ENCODE data around the gene MERTK.
A peak's percentile ranks its signal among the peaks of the same experiment; 100 is the strongest.
"Not testable (repeated sequence)": the region's sequence is repeated elsewhere in the genome, so short reads cannot be mapped to it uniquely, and the experiment has no call there.

MERTK gene

DNA sequence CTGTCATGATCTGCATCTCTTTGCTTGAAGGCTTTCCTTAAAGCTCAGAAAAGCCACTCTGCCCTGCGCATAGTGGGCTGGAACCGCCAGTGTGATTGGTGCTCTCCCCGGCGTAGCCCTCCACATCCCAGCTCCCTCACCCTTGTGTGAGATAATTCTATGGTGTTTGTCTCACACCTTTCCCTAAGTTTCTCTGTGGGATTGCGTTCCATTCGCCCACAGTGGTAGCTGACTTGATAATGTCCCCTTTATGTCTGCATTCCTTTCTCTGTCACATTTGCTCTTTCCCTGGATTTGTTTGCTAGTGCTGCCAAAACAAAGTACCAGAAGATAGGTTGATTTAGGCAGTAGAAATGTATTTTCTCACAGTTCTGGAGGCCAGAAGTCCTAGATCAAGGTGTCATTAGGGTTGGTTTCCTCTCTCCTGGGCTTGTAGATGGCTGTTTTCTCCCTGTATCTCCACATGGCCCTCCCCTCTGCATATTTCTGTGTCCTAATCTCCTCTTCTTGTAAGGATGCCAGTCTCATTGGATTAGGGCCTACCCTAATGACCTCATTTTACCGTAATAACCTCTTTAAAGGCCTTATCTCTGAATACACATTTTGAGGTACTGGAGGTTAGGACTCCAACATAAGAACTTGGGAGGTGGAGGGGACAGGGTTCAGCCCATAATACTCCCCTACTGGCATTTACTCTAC, 149.3 kb downstream of the MERTK start:
- DNase-seq (ENCODE audit: low spot score): peak; percentile 77

- DNase-seq (ENCODE audit: low spot score): no peak
Observed at GRCh38 chr2:112048236-112048592, 149.8 kb downstream of the MERTK start.

DNA sequence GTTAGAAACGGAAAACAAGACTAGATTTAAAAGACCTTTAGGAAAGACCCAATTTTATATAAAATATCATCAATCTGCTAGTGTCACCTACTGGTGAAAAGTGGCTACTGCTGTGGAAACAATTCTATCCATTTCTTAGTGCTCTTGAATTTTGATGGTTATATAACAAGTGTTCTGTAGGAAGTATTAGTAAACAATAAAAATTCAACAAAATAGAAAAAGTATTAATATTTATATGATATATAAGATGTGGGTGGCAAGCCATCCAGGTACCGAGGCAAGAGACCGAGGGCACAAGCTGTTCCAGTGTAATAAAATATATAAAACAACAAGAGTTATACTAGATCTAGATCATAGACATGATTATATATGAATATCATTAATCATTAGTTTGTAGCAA, 150.5 kb downstream of the MERTK start:
- DNase-seq (ENCODE audit: low spot score): peak; percentile 67

DNA sequence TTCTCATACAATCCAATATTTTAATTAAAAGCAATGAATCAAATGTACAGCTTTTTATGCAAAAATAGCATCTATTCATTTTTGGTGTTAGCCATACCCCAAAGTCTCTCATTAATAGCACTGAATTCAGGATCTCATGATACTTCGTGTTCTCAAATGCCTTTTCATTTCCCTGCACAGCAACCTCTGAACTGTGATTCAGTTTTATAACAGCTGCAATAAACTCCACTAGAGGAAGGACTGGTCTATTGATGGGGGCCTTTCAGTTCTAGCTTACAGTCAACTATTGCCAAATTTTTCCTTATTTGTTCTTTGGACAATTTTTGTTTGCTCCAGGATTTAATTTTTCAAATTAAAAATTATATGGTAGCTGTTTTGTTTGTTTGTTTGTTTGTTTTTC, 151.9 kb downstream of the MERTK start:
- no peak for DNase-seq (ENCODE audit: low spot score)

DNA sequence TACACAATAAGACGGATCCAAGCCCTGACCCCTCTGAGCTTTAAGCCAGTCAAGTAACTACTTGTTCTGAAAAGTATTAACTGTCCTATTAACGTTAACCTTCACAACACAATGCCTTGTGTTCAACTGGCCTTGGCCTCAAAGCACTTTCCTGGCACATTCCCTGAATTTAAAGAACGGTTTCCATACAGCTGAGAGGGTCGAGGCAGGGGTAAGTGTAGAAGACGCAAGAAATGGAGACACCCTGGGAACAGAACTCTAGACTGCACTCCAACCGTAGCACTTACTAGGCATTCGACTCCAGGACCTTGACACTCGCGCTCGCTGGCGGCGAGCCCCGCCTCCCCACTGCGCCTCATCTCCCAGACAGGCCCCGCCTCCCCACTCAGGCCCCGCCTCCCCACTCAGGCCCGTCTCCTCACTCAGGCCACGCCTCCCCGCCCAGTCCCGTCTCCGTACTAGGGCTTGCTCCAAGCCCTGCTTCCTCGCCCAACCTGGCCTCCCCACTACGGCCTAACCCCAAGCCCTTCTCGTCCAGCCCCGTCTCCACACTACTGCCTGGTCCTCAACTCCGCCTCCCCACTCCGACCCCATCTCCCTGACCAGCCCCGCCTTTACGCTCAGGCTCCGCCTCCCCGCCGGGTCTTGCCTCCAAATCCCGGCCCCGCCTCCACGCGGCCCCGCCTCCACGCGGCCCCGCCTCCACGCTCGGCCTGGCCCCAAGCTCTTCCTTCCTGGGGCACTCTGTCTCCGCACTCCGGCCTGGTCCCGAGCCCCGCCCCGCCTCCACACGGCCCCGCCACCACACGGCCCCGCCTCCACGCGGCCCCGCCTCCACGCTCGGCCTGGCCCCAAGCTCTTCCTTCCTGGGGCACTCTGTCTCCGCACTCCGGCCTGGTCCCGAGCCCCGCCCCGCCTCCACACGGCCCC, 155.8 kb downstream of the MERTK start:
- DNase-seq (ENCODE audit: low spot score): peak; percentile 97

DNA sequence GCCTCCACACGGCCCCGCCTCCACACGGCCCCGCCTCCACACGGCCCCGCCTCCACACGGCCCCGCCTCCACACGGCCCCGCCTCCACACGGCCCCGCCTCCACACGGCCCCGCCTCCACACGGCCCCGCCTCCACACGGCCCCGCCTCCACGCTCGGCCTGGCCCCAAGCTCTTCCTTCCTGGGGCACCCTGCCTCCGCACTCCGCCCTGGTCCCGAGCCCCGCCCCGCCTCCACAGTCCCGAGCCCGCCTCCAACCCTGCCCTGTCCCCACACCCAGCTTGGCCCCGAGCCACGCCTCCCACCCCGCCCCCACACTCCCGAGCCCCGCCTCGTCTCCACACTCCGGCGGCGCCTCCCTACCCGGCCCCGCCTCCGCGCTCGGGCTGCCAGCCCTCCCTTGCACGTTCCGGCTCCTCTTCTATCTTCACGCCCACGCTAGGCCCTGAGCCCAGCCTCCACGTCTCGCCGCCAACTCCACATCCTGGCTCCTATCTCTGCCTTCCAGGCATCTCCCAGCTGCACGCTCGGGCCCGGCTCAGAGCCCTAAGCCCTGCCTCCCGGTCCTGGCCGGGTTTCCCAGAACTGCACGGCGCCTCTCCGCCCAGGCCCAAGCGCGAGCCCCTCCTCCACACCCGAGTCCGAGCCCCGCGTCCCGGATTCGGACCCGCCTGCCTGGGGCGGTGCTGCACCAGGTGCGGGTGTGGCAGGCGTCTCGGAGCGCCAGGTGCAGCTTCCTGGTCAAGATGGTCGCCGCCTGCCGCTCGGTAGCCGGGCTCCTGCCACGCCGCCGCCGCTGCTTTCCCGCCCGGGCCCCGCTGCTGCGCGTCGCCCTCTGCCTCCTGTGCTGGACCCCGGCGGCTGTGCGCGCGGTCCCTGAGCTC, 156.7 kb downstream of the MERTK start, which contains the start of gene TMEM87B:
Gene TMEM87B, plus strand, starts transcription at position 423 of the 883 bp plus-strand sequence. Its CDS starts 323 bp downstream, at position 746.
- peak; percentile 98 for DNase-seq (ENCODE audit: low spot score)

GRCh38 chr2:112055730-112056625, 157.6 kb downstream of the MERTK start:
- DNase-seq (ENCODE audit: low spot score): peak; percentile 33

- DNase-seq (ENCODE audit: low spot score): no peak
Observed at GRCh38 chr2:112056626-112056987, 158.2 kb downstream of the MERTK start.

GRCh38 chr2:112059671-112060070, 161.3 kb downstream of the MERTK start:
- DNase-seq (ENCODE audit: low spot score): no peak

GRCh38 chr2:112061299-112061698, 162.9 kb downstream of the MERTK start:
- DNase-seq (ENCODE audit: low spot score): no peak

DNA sequence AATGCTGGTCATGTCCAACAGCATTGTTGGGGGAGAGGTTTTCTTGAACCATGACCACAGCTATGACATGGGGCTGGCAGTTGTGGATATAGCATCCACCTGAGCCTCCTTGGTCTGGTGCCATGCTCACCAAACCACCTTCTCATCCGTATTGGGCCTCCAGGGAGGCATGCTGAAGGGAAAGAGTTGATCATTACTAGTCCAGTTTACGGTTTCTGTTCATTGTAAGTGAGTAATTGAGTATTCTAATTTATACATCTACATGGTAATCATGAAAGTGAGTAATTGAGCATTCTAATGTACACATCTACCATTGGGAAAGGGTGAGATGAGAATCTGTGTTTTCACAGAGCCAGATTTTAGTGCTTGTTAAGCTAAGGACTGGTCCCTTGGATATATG, 163.4 kb downstream of the MERTK start:
- DNase-seq (ENCODE audit: low spot score): no peak

GRCh38 chr2:112062894-112063293, 164.5 kb downstream of the MERTK start:
- DNase-seq (ENCODE audit: low spot score): no peak

DNA sequence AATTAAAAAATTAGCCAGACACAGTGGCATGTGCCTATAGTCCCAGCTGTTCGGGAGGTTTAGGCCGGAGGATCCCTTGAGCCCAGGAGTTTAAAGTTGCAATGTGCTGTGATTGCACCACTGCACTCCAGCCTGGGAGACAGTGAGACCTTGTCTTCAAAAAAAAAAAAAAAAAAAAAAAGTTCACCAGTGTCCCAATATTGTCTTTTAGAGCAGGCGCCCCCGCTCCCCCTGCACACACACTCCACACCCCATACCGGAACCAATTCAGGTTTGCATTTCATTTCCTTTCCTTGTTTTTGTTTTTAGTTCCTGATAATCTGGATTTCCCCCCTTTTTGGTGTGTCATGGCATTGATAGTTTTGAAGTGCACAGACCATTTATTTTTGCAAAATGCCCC, 167.1 kb downstream of the MERTK start:
- DNase-seq (ENCODE audit: low spot score): no peak

GRCh38 chr2:112065966-112066365, 167.6 kb downstream of the MERTK start:
- no peak for DNase-seq (ENCODE audit: low spot score)

DNA sequence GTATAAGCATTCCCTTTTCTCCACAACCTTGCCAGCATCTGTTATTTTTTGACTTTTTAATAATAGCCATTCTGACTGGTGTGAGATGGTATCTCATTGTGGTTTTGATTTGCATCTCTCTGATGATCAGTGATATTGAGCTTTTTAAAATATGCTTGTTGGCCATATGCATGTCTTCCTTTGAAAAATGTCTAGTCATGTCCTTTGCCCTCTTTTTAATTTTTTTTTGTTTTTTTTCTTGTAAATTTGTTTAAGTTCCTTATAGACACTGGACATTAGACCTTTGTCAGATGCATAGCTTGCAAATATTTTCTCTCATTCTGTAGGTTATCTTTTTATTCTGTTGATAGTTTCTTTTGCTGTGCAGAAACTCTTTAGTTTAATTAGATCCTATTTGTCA, 171.4 kb downstream of the MERTK start:
- not testable (repeated sequence) for DNase-seq (ENCODE audit: low spot score)

- no peak for DNase-seq (ENCODE audit: low spot score)
Observed at GRCh38 chr2:112073875-112074274, 175.5 kb downstream of the MERTK start.

DNA sequence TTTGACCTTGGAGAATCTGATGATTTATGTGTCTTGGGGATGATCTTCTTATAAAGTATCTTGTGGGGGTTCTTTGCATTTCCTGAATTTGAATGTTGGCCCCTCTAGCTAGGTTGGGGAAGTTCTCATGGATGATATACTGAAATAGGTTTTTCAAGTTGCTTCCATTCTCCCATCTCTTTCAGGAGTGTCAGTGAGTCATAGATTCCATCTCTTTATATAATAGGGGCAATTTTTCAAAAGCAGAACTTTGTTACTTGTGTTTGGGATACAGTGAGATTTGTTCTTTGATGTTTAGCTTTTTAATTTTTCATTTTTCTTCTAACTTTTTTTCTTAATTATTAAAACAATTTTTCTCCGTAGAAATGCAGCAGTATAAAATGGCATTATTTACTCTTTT, 176.1 kb downstream of the MERTK start:
- DNase-seq (ENCODE audit: low spot score): no peak

DNA sequence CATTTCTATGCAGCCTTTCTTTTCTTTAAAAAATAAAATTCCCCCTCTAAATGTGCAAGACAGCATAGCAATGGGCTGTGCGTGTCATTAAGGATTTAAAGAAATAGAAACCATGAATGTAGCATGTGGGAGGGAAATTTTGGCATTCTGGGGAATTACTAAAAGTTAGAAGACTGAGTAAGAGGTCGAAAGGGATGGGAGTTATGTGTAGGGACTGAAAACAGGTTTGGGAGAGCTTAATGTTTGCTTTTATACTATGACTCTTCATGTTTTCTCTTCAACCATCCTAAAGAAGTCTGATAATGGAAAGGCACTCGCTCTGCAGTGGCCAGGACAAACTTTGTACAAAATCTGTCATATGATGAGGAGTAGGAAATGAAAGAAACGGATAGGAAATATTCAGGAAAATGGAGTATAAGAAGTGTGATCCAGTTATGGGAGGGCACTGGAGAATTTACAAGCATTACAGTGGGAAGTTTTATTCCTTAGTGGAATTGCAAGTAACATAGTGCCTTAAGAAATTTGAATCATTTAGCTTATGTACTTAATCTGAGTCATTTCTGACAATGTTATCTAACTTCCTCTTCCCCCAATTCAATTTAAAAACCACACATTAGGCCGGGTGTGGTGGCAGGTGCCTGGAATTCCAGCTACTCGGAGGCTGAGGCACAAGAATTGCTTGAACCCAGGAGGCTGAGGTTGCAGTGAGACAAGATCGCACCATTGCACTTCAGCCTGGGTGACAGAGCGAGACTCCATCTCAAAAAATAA, 177.3 kb downstream of the MERTK start:
- DNase-seq (ENCODE audit: low spot score): no peak

GRCh38 chr2:112077814-112078213, 179.4 kb downstream of the MERTK start:
- DNase-seq (ENCODE audit: low spot score): no peak
